GM21576 (cell line): Measurements from ENCODE around the gene SNX8.
"Not testable (repeated sequence)": the region's sequence is repeated elsewhere in the genome, so short reads cannot be mapped to it uniquely, and the experiment has no call there.

Experiments used
- ATAC-seq: cut with Tn5 transposase; IDR thresholded peaks from one replicate; pipeline ENCODE4 v1.9.1; 2021; ENCODE audit warnings: mild to moderate bottlenecking, moderate library complexity; ENCODE audit not compliant: unreplicated experiment

The SNX8 gene, protein sequence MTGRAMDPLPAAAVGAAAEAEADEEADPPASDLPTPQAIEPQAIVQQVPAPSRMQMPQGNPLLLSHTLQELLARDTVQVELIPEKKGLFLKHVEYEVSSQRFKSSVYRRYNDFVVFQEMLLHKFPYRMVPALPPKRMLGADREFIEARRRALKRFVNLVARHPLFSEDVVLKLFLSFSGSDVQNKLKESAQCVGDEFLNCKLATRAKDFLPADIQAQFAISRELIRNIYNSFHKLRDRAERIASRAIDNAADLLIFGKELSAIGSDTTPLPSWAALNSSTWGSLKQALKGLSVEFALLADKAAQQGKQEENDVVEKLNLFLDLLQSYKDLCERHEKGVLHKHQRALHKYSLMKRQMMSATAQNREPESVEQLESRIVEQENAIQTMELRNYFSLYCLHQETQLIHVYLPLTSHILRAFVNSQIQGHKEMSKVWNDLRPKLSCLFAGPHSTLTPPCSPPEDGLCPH

DNA sequence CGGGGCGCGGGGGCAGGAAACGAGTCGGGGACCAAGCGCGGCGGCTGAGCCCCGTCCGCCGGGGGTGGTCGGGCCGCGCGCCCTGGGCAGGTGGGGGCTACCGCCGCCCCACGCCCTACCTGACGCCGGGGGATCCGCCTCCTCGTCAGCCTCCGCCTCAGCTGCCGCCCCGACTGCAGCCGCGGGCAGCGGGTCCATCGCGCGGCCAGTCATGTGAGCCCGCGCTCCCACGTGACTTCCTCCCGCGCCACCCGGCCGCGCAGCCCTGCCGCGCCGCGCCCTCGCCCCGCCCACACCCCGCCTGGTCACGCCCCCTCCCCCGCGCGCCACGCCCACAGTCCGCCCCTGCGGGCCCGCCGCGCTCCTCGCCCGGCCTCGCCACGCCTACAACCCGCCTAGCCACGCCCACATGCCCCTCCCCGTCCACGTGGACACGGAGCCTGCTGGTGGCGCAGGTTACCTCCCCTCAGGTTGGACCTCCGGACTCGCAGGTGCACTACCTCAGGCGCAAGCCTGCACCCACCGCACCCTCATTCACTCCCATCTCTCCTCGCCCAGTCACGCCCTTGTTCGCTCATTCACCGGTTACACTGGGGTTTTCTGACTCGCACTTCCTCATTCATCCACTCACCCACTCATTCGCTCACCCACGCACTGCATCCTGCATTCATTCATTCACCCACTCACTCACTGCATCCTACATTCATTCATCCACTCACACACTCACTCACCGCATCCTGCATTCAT is at the start of gene SNX8:
SNX8 (minus strand) TSS at position 233 of the 747 bp plus-strand sequence; CDS start at position 213, 20 bp downstream.
- peak; percentile 61 for ATAC-seq

DNA sequence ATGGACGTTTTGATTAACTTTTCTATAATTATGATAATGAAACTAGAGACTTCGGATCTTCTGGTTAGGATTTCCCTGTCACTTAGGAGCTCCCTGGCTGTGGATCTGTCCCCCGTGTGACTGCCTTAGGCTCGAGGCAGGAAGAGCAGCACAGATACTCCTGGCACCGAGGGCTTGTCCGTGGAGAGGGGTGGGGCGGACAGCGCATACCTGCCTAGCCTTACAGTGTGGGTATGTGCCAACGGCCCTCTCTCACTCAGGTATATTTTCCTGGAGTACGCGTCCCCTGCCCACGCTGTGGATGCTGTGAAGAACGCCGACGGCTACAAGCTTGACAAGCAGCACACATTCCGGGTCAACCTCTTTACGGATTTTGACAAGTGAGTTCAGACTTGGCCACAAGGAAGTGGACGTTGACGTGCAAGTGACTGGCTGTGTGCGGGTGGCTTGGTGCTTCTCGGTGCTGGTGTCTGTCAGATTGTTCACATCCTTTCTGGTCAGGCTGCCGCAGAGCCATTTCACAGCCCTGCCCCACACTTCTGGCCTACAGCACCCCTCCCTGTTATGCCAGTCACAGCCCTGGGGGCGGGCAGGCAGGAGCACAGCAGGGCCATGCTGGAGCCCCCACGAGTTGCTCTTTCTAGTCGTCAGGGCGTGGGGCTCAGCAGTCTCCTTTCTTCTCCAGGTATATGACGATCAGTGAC is 48.3 kb upstream of the SNX8 start:
- no peak for ATAC-seq

DNA sequence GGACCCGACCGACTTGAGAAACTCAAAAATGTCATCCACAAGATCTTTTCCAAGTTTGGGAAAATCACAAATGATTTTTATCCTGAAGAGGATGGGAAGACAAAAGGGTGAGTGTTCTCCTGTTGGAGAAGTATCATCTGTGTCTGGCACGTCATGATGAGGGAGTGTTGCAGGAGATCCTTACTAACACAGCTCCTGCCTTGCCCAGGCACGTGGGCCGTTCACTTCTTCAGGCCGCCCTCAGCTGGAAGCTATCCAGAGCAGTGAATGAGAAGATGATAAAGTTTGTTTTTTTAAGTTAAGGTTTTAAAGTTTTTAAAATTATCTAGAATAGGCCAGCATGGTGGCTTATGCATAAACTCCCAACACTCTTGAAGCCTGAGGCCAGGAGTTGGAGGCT is 46.6 kb upstream of the SNX8 start:
- no peak for ATAC-seq

DNA sequence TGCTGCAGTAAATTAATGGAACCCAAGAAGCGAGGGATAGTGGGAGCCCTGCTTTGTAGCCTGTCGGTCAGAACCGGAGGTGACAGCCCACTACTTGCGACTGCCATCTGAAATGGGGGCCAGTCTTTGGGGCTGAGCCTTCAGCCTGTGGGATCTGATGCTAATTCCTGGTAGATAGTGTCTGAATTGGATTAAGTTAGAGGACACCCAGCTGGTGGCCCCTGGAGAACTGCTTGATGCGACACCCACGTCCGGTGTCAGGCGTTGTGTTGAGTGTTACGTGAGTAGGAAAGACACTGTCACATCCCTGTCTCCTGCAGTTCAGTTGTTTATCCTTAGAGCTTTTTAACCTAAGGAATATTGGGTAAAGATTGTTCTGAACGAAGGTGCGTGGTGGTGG is 45.4 kb upstream of the SNX8 start:
- ATAC-seq = no peak

DNA sequence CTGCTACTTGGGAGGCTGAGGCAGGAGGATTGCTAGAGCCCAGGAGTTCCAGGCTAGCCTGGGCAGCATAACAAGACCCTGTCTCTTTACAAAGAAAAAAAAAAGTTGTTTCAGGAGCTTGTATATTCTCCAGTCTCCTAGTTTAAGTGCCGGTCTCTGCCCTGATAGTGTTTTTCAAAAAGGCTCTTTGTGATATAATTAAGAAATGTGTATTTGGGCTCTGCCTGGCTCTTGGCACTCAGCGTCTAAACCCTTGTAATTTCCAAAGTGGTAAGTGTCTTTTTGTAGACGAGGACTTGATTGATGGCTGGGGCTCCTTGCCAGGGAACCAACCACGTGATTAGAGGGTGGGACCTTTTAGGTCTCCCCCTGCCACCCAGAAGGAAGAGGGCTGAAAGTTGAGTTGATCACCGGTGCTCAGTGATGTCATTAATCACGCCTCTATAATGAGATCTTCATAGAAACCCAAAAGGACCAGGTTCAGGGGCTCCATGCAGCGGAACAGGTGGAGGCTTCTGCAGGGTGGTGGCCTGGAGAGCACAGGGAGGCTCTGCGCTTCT is 44.8 kb upstream of the SNX8 start:
- ATAC-seq = no peak

DNA sequence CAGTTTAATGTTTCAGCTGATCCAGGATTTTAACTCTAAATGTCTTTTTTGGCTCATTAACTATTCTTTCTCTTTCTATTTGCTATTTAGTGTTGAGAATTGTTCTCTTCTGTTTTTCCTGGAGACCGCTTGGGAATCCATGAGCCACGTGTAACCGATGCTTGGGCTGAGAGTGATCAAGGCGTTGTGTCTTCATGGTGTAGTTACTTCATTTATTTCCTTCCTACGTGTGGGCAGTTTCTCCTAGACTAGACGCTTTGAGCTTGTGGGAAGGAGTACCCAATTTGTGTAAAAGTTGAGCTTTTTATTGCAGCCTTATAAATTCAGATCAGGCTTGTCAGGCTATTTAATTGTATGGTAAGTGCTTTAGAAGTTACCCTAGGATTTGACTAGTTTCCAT is 43.3 kb upstream of the SNX8 start:
- no peak for ATAC-seq

DNA sequence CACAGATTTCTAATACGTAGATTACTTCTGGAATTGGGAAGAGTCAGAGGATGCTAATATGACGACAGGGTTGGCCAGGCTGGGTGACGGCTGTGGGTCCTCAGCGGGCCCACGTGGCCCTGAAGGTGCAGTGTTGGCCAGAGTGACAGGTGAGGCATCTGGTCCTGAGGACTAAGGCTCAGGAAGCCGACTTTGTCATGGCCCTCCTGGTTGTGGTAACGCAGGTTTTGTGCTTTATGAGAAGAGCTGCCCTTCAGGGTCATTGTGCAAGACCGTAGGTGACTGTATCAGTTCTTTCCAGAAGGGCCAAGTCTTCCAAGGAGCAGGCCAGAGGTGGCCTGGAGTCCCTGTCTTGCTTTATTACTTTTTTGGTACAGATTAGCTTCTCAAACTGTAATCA is 42.9 kb upstream of the SNX8 start:
- no peak for ATAC-seq

DNA sequence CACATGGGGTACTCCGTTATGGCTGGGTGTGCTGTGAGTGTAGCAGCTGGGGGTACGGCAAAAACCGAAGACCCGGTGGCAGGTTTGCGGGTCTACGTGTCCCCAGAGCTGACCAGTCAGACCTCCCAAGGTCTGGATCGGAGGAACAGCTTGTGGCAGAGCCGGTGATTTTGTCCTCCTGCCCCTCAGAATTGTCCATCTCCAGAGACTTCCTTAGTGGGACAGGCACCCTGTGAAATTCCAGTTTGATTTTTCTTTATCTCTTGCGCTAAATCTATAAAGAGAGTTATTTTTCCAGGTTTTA is 41.4 kb upstream of the SNX8 start:
- ATAC-seq = no peak

DNA sequence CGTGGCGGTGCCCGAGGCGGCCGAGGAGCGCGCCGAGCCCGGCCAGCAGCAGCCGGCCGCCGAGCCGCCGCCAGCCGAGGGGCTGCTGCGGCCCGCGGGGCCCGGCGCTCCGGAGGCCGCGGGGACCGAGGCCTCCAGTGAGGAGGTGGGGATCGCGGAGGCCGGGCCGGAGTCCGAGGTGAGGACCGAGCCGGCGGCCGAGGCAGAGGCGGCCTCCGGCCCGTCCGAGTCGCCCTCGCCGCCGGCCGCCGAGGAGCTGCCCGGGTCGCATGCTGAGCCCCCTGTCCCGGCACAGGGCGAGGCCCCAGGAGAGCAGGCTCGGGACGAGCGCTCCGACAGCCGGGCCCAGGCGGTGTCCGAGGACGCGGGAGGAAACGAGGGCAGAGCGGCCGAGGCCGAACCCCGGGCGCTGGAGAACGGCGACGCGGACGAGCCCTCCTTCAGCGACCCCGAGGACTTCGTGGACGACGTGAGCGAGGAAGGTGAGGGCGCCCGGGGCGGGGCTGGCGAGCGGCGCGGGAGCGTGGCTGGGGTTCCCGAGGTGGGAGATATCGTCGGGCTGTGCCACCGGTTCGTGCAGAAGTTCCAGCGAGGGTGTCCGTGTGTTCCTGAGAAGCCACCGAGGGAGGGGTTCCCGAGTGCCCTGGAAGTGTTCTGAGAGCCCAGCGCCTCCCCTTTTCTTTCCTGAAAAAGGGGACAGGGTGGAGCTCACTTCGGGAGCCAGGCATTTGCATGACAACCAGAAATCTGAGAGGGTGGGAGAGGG is 40.9 kb upstream of the SNX8 start:
- ATAC-seq = peak; percentile 3

DNA sequence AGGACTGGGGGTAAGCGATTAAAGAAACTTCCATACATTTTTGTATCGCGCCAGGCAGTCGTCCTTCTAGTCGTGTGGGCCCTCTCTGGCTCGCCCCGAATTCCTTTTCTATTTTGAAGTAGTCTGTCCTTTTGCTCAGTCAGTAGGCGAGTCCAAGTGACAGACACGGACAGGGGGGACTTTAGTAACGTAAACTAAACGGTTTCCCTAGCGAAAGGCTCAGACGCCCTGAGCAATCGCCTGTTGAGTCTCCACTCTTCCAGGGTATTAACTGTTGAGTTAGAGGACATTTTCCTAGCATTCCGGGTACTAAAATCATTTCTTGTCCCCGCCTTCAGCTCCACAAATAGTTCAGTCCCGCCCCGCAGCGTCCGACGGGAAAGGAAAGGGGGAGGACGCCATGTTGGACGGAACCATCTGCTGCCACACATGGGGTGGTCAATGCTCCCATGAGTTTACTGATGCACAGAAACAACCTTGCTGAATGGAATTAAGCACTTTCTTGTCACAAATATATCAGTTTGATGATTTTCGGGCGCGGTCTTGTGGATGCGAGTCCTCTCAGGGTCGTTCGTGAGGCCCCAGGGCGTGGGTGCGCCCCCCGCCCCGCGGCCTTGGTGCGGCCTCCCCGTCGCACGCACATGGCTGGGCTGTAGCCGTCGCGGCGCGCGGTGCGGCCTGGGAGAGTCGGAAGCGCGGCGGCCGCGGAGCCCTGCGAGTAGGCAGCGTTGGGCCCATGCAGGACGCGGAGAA is 40.1 kb upstream of the SNX8 start, which contains the start of gene EIF3B:
EIF3B (plus strand) TSS at position 642 of the 753 bp plus-strand sequence; CDS start at position 737, 95 bp downstream.
- ATAC-seq = peak; percentile 67

GRCh38 chr7:2353936-2354185 is 39.6 kb upstream of the SNX8 start:
- ATAC-seq = peak; percentile 47

- no peak for ATAC-seq
Observed at GRCh38 chr7:2353113-2353935, 39.1 kb upstream of the SNX8 start.

DNA sequence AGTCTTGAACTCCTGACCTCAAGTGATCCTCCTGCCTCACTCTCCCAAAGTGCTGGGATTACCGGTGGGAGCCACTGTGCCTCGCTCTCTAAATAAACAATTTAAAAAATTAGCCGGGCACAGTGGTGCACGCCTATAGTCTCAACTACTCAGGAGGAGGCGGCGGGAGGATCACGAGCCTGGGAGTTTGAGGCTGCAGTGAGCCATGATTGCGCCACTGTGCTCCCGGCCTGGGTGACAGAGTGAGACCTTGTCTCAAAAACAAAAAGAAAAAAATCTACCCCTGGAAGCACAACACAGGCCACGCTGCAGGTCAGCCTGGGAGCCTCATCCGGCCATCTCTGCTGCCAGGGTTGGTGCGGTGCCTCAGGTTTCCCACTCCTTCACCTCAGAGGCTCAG is 36.6 kb upstream of the SNX8 start:
- ATAC-seq = no peak

- ATAC-seq = no peak
Observed at GRCh38 chr7:2350055-2350454, 35.8 kb upstream of the SNX8 start.

DNA sequence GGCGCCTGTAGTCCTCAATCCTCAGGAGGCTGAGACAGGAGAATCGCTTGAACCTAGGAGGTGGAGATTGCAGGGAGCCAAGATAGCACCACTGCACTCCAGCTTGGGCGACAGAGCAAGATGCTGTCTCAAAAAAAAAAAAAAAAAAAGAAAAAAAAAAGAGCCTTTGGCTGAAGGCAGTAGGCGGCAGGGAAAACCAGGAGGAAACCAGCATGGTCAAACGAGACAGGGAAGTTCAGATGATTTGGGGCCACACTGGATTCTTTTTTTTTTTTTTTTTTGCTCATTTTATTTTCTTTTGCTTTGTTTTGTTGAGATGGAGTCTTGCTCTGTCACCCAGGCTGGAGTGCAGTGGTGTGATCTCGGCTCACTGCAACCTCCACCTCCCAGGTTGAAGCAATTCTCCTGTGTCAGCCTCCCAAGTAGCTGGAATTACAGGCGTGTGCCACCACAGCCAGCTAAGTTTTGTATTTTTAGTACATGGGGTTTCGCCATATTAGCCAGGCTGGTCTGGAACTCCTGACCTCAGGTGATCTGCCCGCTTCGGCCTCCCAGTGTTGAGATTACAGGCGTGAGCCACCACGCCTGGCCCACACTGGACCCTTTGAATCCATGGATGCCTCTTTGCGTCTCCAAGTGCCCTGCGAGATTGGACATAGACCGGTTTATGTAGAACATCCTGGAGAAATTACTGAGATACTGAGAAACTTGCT is 33.3 kb upstream of the SNX8 start:
- not testable (repeated sequence) for ATAC-seq

GRCh38 chr7:2336626-2337299 is 22.5 kb upstream of the SNX8 start:
- ATAC-seq = no peak

DNA sequence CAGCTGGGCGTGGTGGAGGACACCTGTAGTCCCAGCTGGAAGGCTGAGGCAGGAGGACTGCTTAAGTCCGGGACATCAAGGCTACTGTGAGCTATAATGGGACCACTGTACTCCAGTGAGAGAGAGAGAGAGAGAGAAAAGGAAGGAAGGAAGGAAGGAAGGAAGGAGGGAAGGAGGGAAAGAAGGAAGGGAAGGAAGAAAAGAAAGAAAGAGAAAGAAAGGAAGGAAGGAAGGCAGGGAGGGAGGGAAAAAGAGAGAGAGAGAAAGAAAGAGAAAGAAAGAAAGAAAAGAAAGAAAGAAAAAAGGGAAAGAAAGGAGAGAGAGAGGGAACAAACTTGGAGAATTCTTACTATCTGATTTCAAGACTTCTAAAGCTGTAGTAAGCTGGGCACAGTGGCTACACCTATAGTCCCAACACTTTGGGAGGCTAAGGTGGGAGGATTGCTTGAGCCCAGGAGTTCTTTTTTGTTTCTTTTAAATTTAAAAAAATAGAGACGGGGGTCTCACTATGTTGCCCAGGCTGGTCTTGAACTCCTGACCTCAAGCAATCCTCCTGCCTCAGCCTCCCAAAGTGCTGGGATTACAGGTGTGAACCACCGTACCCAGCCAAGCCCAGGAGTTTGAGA is 18.5 kb upstream of the SNX8 start:
- ATAC-seq = not testable (repeated sequence)

DNA sequence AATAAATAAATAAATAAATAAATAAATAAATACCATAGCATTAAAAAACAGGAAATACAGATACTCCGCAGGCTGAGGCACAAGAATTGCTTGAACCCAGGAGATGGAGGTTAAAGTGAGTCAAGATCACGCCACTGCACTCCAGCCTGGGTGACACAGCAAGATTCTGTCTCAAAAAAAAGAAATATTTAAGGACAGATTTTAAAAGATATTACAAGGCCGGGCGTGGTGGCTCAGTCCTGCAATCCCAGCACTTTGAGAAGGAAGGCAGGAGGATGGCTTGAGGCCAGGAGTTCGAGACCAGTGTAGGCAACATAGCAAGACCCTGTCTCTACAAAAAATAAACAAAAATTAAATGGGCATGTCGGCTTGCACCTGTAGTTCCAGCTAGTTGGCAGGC is 17.5 kb upstream of the SNX8 start:
- no peak for ATAC-seq
